Measurements from ENCODE around the gene PAOX. TPM values are rescaled to one million over a fixed set of nuclear protein-coding genes. Genes with fewer than 3 reads are reported as not detected.

The PAOX gene
- total and polyA plus RNA-seq, 2 donors (not counting 1 experiment from before 2014, with no cell fraction given): 21.1 to 24.9 TPM

DNA sequence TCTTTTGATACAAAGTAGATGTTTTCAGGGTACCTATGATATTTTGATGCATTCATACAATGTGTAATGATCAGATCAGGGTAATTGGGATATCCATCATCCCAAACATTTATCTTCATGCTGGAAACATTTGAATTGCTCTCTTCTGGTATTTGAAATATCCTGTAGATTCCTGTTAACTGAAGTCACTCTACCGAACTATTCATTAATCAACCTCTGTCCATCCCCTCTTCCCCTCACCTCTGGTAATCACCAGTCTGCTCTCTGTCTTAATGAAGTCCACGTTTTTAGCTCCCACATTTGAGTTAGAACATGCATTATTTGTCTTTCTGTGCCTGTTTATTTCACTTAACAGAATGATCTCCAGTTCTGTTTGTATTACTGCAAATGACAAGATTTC, 26.2 kb downstream of the PAOX start:
- WGBS (ENCODE audit: insufficient coverage): 100% methylated on average over 1 of the region's 2 CpGs

DNA sequence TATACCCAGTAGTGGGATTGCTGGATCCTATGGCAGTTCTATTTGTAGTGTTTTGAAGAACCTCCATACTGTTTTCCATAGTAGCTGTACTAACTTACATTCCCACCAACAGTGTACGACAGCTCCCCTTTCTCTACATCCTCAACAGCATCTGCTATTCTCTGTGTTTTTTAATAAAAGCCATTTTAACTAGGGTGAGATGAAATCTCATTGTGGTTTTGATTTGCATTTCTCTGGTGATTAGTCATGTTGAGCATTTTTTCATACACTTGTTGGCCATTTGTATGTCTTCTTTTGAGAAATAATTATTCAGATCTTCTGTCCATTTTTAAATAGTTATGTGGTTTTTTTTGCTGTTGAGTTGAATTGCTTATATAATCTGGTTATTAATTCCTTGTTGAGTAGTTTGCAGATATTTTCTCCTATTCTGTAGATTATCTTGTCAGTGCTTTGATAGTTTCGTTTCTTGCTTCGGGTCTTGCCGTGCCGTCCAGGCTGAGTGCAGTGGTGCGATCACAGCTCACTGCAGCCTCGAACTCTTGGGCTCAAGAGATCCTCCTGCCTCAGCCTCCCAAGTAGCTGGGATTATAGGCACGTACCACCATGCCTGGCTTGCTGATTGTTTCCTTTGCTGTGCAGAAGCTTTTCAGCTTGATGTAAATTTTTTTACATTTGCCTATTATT, 26.9 kb downstream of the PAOX start:
- H3K9me3 ChIP-seq (ENCODE audit: control extremely low read depth in 1 of 3, control insufficient read depth in 2 of 3, insufficient read depth in 1 of 3, low read length in 2 of 3): peaks cover 4 to 9% (median 4%) of the 10 kb centered on the region in 3 donors
- Mint-ChIP-seq H3K27ac (peak overlapping the region; percentile 56), H3K27me3 (no peaks in the 10 kb centered on the region), H3K4me3 (no peak overlapping the region), H3K9me3 (ENCODE audit: insufficient read depth) (no peaks in the 10 kb centered on the region), H3K4me1 (peaks cover 55% of the 10 kb centered on the region)
- no peak overlapping the region for H2AFZ ChIP-seq (ENCODE audit: insufficient read depth, low read depth, low read length, poor library complexity, severe bottlenecking)
- CTCF ChIA-PET: no interaction called here
- H3K9ac ChIP-seq (ENCODE audit: low read length): no peak overlapping the region
- POLR2A ChIA-PET: interaction anchor here (1.2 kb wide), 1 partner anchor 16 kb away, joined by 10 read pairs; no protein-coding TSS in a partner anchor
- peak overlapping the region in 1 of 2 donors; percentile 11 for H3K27ac ChIP-seq (ENCODE audit: low read length in 2 of 2)
- no peak overlapping the region for H3K4me3 ChIP-seq (ENCODE audit: control extremely low read depth in 1 of 5, extremely low read depth in 1 of 5, insufficient read depth in 1 of 5, low read depth in 2 of 5, low read length in 4 of 5)
- no peaks in the 10 kb centered on the region for H3K27me3 ChIP-seq (replicated peaks in 1 of 4; ENCODE audit: control extremely low read depth in 1 of 4, control insufficient read depth in 3 of 4, insufficient read depth in 4 of 4, low read length in 3 of 4)
- H3K4me2 ChIP-seq (replicated peaks; ENCODE audit: low read depth, low read length, poor library complexity, severe bottlenecking): peak overlapping the region; percentile 12
- peaks cover 15 to 16% of the 10 kb centered on the region in 2 donors for H3K4me1 ChIP-seq (ENCODE audit: control insufficient read depth in 2 of 2, insufficient read depth in 2 of 2, low read length in 2 of 2)
- TF ChIP-seq, protein P1, sequence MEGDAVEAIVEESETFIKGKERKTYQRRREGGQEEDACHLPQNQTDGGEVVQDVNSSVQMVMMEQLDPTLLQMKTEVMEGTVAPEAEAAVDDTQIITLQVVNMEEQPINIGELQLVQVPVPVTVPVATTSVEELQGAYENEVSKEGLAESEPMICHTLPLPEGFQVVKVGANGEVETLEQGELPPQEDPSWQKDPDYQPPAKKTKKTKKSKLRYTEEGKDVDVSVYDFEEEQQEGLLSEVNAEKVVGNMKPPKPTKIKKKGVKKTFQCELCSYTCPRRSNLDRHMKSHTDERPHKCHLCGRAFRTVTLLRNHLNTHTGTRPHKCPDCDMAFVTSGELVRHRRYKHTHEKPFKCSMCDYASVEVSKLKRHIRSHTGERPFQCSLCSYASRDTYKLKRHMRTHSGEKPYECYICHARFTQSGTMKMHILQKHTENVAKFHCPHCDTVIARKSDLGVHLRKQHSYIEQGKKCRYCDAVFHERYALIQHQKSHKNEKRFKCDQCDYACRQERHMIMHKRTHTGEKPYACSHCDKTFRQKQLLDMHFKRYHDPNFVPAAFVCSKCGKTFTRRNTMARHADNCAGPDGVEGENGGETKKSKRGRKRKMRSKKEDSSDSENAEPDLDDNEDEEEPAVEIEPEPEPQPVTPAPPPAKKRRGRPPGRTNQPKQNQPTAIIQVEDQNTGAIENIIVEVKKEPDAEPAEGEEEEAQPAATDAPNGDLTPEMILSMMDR (IDR thresholded peaks at IDR 0.05): no peak
- no peak for TF ChIP-seq EZH2 (IDR thresholded peaks at IDR 0.05; ENCODE audit: borderline replicate concordance, insufficient read depth, low read depth, low read length, poor library complexity, severe bottlenecking)
- H4K20me1 ChIP-seq (ENCODE audit: control insufficient read depth, insufficient read depth, low read length, poor library complexity, severe bottlenecking): peaks cover 60% of the 10 kb centered on the region
- DNase-seq: peak; percentile 8
- WGBS (ENCODE audit: insufficient coverage): 59% methylated on average over 6 of the region's 8 CpGs
- intact Hi-C loops (cut with micrococcal nuclease): loop anchor here (10.0 kb wide), 1 partner anchor 89 kb away; no protein-coding TSS in a partner anchor
- peaks cover 40% of the 10 kb centered on the region for H3K79me2 ChIP-seq (ENCODE audit: control insufficient read depth, insufficient read depth, low read length)
- H3K36me3 ChIP-seq (replicated peaks in 1 of 2; ENCODE audit: control extremely low read depth in 1 of 2, control insufficient read depth in 1 of 2, extremely low read depth in 1 of 2, insufficient read depth in 2 of 2, low read length in 1 of 2): peaks cover 13 to 61% of the 10 kb centered on the region in 2 experiments
- ATAC-seq (ENCODE audit: low read depth): no peak

More for the DNA sequence above, 26.2 kb downstream of the PAOX start:
- ChIA-PET CTCF (no interaction called here), POLR2A (interaction anchor here (1.2 kb wide), 1 partner anchor 15 kb away, joined by 10 read pairs; no protein-coding TSS in a partner anchor)
- Histone ChIP-seq H3K79me2 (ENCODE audit: control insufficient read depth, insufficient read depth, low read length) (peaks cover 33% of the 10 kb centered on the region), H3K9ac (ENCODE audit: low read length) (no peak overlapping the region), H3K27me3 (replicated peaks in 1 of 4; ENCODE audit: control extremely low read depth in 1 of 4, control insufficient read depth in 3 of 4, insufficient read depth in 4 of 4, low read length in 3 of 4) (no peaks in the 10 kb centered on the region), H3K27ac (ENCODE audit: low read length in 2 of 2) (no peak overlapping the region), H3K9me3 (ENCODE audit: control extremely low read depth in 1 of 3, control insufficient read depth in 2 of 3, insufficient read depth in 1 of 3, low read length in 2 of 3) (peaks cover 0 to 6% (median 3%) of the 10 kb centered on the region in 3 donors), H4K20me1 (ENCODE audit: control insufficient read depth, insufficient read depth, low read length, poor library complexity, severe bottlenecking) (peaks cover 65% of the 10 kb centered on the region), H3K4me2 (replicated peaks; ENCODE audit: low read depth, low read length, poor library complexity, severe bottlenecking) (no peak overlapping the region), H3K4me1 (ENCODE audit: control insufficient read depth in 2 of 2, insufficient read depth in 2 of 2, low read length in 2 of 2) (peaks cover 20 to 23% of the 10 kb centered on the region in 2 donors), H3K4me3 (ENCODE audit: control extremely low read depth in 1 of 5, extremely low read depth in 1 of 5, insufficient read depth in 1 of 5, low read depth in 2 of 5, low read length in 4 of 5) (no peak overlapping the region), H2AFZ (ENCODE audit: insufficient read depth, low read depth, low read length, poor library complexity, severe bottlenecking) (no peak overlapping the region), H3K36me3 (replicated peaks in 1 of 2; ENCODE audit: control extremely low read depth in 1 of 2, control insufficient read depth in 1 of 2, extremely low read depth in 1 of 2, insufficient read depth in 2 of 2, low read length in 1 of 2) (peaks cover 13 to 53% of the 10 kb centered on the region in 2 experiments)
- no peak for DNase-seq
- no peak for ATAC-seq (ENCODE audit: low read depth)
- H3K27me3 Mint-ChIP-seq: no peaks in the 10 kb centered on the region
- TF ChIP-seq, protein P1 (IDR thresholded peaks at IDR 0.05): no peak
- TF ChIP-seq EZH2 (IDR thresholded peaks at IDR 0.05; ENCODE audit: borderline replicate concordance, insufficient read depth, low read depth, low read length, poor library complexity, severe bottlenecking): no peak
- intact Hi-C loops (cut with micrococcal nuclease): loop anchor here (10.0 kb wide), 1 partner anchor 90 kb away; no protein-coding TSS in a partner anchor
- peak overlapping the region; percentile 51 for H3K27ac Mint-ChIP-seq
- H3K4me1 Mint-ChIP-seq: peaks cover 61% of the 10 kb centered on the region
- H3K4me3 Mint-ChIP-seq: no peak overlapping the region
- no peaks in the 10 kb centered on the region for H3K9me3 Mint-ChIP-seq (ENCODE audit: insufficient read depth)
